Activated T-cell treated with anti-CD3 and anti-CD28 coated beads for 4 hours (primary cell): ENCODE measurements around the gene MYCN.
"Not testable (repeated sequence)": the region's sequence is repeated elsewhere in the genome, so short reads cannot be mapped to it uniquely, and the experiment has no call there.

ENCODE experiments used
- DNase-seq: peaks from one replicate; pipeline ENCODE4 v3.0.0-alpha.2; 2020

The MYCN gene

DNA sequence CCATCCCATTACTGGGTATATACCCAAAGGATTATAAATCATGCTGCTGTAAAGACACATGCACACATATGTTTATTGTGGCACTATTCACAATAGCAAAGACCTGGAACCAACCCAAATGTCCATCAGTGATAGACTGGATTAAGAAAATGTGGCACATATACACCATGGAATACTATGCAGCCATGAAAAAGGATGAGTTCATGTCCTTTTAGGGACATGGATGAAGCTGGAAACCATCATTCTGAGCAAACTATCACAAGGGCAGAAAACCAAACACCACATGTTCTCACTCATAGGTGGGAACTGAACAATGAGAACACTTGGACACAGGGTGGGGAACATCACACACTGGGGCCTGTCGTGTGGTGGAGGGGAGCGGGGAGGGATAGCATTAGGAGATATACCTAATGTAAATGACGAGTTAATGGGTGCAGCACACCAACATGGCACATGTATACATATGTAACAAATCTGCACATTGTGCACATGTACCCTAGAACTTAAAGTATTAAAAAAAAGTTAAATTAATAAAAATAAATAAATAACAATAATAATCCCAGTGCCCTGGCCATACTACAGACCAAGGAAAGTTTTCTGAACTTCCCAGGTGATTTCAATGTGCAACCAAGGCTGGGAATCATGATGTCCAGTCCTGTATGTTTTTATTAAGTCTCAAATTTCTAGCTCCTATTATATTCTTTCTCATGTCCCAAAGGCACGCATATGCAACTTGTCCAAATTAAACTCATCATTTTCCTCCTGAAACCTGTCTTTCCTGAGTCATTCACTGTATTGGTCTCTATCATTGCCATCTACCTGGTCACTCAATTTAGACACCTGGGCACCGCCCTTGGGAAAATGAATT is 23.0 kb downstream of the MYCN start:
- DNase-seq, result not testable (repeated sequence)

DNA sequence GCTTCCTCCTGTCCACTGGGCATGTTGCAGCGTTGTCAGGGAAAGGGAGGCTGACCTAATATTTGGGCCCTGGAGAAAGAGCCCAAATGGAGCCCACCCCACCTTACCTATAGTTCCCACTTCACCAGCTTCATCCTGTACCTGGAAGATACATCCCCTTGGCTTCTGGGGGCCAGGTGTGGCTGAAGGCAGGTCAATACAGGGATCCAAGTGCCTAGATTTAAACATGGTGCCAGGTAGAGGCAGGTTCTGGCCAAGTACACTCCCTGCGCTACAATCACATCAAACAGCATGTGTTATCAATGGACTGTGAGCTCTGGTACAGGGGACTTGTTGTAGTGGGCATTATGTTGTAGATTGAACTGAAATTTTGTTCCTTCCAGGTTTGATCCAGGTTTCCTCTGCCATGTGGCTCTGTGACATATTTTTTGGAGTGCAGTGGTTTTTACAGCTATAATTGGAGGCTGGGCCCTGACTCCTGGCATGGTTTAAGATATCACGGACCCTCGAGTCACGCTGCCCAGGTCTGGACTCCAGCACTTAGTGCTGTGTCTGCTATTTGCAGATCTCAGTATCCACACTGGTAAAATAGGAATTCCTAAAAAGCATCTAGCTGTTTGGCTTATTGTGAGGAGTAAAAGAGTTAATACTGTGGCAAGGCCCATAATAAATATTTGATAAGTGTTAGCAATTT is 23.8 kb downstream of the MYCN start:
- DNase-seq, result no peak

- no peak for DNase-seq
Measured at GRCh38 chr2:15964936-15965563, 24.7 kb downstream of the MYCN start.

DNA sequence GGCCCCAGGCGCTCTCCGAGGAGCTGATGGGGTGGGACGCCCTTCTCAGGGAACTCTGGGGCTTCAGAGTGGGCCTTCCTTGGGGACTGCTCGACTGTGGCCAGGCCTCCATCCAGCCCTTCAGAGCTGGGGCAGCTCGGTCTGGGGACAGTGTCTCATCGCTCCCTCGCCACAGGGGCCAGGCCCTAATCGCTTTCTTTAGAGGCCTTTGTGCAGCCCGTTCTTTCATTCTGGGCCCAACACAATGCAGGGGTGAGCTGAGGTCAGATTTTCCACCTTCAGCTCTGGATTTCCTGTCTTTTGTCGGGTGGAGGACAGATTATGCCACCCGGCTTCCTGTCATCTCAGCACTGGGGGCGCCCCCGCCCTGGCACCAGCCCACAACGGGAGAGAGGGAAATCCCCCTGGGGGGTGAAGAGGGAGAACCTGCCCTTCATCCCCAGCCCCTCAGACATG is 25.2 kb downstream of the MYCN start:
- peak; percentile 56 for DNase-seq

GRCh38 chr2:15967415-15968279 is 27.3 kb downstream of the MYCN start:
- DNase-seq, result no peak

DNA sequence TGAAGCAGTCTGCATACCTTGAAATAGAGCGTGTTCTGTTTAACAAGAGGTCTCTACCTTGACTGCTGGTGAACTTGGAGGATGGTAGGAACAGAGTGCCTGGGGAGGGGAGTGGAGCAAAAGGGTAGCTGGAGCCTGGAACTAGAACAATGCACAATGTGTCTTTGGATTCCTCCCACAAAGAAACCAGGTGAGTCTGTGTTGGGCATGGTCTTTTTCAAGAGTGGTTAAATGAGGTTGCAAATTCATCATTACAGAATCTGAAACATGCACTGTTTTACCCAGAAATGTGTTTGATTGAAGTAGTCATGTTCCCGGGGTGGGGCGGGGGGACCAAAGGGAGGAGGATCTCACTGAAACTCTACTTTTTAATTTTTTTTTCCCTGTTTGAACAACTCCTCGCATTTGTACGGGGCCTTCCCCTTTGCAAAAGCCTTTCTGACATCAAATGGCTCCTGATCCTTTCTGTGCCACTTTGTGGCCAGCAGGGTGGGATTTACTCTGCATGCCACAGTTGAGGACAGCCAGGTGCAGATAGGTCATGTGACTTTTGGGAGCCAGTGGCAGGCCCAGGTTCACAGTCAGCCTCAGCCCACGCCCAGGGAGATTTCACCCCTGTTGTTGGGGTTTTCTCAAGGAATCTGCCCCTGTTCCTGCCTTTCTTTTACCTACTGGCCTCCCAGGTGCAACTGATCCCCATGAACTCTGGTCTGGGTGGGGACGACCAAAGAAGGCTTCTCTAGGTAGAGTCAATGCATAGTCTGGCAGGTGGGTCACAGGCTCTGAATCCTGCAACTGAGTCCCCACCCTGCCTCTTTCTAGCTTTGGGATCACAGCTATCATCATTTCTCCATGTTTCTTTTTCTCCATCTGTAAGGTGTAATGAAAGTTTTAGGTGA is 28.2 kb downstream of the MYCN start:
- no peak for DNase-seq

GRCh38 chr2:15969214-15969613 is 28.9 kb downstream of the MYCN start:
- no peak for DNase-seq

GRCh38 chr2:15970701-15971100 is 30.4 kb downstream of the MYCN start:
- DNase-seq, result no peak

- DNase-seq, result no peak
Measured at GRCh38 chr2:15971351-15971750, 31.0 kb downstream of the MYCN start.

DNA sequence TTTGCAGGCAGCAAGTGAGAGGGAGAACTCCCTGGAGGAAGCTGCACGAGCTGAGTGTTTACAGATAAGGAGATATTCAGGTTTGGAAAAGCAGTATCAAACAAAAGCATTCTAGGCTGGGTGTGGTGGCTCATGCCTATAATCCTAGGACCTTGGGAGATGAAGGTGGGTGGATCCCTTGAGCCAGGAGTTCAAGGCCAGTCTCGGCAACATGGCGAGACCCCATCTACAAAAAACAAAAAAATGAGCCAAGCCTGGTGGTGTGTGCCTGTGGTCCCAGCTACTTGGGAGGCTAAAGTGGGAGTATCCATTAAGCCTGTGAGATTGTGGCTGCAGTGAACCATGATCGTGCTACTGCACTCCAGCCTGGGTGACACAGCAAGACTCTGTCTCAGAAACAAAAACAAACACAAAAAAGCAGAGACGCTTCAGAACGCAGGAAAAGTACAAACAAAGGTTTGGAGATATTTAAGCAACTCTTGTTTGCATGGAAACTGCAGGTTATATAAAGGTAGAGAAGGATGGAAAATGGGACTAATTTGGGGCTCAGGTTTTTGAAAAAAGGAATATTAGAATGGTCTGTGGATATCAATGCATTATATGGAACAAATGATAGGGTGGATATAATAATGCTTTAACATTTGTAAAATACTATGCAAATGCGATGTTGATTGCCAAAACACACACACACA is 31.6 kb downstream of the MYCN start:
- no peak for DNase-seq

- DNase-seq, result no peak
Measured at GRCh38 chr2:15973481-15974401, 33.4 kb downstream of the MYCN start.

DNA sequence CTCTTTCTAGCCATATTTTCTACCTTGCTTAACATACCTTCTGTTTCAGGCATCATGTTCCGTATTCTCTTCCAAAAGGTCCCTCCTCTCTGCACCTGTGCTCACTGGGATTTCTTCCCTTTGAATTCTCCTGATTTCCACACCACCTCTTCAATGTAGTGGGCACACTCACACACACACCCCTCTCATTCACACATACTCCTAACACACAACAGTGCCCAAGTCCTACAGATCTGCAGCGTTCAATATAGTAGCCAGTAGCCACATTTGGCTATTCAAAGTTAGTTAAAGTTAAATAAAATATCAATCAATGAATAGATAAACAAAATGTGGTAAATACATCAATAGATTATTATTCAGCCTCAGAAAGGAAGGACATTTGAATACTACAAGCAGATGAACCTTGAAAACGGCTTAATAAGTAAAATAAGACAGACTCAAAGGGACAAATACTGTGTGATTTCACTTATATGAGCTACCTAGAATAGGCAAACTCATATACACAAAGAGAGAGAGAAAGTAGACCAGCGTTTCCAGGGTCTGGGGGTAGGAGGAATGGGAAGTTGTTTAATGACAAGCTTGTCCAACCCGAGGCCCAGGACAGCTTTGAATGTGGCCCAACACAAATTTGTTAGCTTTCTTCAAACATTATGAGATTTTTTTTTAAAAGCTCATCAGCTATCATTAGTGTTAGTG is 34.4 kb downstream of the MYCN start:
- DNase-seq, result no peak

GRCh38 chr2:15975261-15975600 is 34.9 kb downstream of the MYCN start:
- DNase-seq, result no peak

GRCh38 chr2:15975676-15976075 is 35.3 kb downstream of the MYCN start:
- DNase-seq, result no peak

DNA sequence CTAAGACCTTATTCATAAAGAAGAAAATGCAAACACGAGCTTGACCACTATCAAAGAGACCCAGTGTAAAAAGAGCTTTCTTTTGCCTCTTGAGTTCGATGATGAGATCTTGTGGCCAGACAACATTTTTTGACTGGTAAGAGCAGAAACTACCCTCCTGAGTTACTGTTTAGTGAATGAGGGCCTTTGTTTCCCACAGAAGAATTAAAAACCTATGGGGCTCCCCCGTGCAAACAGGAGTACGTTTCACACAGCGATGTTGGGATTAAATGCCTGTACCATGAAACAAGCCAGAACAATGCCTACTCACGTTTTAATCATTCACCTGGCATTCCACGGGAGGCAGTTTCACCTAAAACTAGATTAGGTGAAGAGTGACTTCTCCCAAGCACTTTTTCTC is 36.0 kb downstream of the MYCN start:
- DNase-seq, result no peak

- no peak for DNase-seq
Measured at GRCh38 chr2:15979051-15979758, 38.9 kb downstream of the MYCN start.

DNA sequence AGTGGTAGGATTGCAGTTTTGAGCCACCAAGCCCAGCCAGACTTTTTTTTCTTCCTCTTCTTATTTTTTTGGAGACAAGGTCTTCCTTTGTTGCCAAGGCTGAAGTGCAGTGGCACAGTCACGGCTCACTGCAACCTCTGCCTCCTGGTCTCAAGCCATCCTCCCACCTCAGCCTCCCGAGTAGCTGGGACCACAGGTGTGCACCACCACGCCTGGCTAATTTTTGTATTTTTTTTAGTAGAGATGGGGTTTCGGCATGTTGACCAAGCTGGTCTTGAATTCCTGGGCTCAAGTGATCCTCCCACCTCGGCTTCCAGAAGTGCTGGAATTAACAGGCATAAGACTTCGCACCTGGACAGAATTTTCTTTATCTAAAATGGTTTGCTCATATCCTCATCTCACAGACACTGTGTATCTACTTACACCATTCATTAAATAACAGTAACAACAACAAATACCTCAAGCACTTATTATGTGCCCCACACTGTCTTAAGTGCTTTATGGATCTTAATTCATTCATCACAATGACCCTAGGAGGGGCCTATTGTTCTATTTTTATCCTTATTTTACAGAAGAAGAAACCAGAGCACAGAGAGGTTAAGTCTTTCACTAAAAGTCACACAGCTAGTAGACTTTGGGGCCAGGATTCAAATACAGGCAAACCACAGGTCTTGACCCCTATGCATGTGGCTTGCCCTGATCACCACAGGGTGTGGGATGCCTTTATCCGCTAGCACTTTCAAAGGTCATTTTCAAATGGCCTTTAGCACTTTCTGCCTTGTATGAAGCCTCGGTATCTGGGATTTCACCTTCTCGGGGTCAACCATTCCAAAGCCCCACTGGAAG is 39.6 kb downstream of the MYCN start:
- no peak for DNase-seq

- no peak for DNase-seq
Measured at GRCh38 chr2:15980605-15981098, 40.3 kb downstream of the MYCN start.
